Activated T-cell treated with anti-CD3 and anti-CD28 coated beads for 1 hour (primary cell): ENCODE results near the gene PDZRN3.
"Not testable (repeated sequence)": the region's sequence is repeated elsewhere in the genome, so short reads cannot be mapped to it uniquely, and the experiment has no call there.

Experiments
- DNase-seq: peaks from one replicate; pipeline ENCODE4 v3.0.0-alpha.2; 2020; ENCODE audit warnings: low read depth

Gene PDZRN3

DNA sequence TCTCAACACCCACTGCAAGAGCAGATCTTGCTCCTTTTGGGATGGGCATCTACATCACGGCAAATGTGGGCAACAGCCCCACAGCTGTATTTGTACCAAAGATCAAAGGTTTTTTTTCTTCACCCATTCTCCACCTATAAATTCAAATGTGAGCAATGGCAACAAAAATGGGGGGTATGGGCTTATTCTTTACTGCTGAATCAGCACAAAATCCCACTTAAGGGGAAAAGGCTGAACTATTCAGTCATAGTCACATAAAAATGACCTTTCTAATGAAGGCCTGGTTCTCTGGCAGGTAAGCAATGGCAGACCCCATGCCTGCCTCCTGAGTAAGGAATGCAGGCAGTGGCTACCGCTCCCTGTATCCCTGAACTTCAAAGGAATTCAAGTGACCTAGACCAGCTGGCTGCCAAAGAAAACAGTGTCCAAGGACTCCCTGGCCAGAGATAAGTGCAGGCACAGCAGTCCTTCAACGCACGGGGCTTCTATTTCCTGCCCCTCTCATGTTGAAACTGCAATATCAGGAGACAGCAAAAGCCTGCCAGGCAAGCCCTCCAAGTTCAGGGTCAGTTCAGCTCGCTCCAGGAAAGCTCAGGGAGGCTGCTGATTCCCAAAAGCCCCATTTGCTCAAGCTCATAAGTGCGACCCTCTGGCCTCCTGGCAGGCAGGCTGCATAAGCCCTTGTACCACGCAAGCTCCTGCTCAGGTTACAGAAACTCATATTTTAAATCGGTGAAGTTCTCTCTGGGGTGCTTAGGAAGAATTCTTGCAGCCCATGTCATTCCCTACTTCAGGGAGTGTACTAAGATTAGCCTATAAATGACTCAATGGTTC, 134.1 kb downstream of the PDZRN3 start:
- DNase-seq: no peak

GRCh38 chr3:73485877-73486330, 138.8 kb downstream of the PDZRN3 start:
- DNase-seq: no peak

- DNase-seq: no peak
Observed at GRCh38 chr3:73484656-73485248, 140.0 kb downstream of the PDZRN3 start.

DNA sequence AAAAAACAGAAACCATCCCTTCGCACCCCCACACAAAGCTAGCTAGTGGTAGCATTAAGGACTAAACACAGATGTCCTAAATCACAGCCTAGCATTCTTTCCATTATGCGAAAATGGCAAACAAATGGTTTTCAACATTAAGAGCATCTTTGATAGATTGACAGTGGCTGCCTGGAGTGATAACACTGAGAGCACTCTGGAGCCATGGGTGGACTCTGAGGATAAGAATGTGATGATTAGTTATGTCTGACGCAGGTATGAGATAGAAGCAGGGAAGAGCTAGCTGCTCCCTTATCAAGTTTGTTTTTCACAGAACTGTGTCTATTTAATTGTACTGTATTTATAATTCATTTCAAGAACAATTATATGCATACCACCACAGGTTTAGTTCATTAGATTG, 142.9 kb downstream of the PDZRN3 start:
- DNase-seq: no peak

DNA sequence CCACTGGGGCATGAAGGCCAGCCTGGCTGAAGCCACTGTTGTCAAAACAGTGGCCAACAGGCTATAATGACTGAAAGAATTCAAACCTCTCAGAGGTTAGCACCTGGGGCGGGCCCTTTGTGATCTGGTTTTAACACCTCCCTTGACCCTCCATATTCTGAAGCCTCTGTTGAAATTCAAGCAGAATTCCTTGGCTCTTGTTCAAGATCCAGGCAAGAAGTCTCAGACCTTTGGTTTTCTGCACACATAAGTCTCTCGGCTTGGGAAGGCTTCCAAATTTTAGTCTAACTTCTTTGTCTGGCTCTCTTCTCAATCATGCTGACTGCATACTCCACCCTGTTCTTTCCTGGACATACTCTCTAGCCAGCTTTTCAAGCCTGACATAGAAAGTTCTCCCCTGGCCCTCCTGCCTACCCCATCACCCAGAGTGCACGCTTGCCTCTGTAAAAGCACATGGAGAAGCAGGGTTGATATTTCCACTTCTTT, 144.5 kb downstream of the PDZRN3 start:
- no peak for DNase-seq

- no peak for DNase-seq
Observed at GRCh38 chr3:73479325-73479724, 145.4 kb downstream of the PDZRN3 start.

GRCh38 chr3:73478858-73479257, 145.9 kb downstream of the PDZRN3 start:
- no peak for DNase-seq

GRCh38 chr3:73475717-73476116, 149.0 kb downstream of the PDZRN3 start:
- no peak for DNase-seq

GRCh38 chr3:73475175-73475574, 149.6 kb downstream of the PDZRN3 start:
- DNase-seq: no peak

DNA sequence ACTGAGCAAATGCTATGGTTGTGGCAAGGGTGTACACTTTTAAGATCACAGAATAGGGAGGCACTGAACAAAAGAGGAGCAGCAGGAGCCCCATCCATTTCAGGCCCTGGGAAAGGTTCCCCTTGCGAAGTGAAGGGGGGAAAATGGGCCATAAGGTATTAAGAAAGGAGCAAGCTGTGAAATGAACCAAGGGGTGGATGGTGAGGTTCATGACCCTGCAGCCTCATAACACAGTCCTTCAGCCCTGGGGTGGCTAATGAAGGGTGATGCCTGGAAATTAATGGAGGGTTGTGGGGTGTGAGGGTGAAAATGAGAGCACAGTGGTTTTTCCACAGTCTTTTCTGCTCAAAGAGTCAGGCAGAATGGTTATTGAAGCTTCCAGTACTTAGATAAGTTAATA, 150.1 kb downstream of the PDZRN3 start:
- DNase-seq: no peak

GRCh38 chr3:73473898-73474416, 150.8 kb downstream of the PDZRN3 start:
- DNase-seq: no peak

DNA sequence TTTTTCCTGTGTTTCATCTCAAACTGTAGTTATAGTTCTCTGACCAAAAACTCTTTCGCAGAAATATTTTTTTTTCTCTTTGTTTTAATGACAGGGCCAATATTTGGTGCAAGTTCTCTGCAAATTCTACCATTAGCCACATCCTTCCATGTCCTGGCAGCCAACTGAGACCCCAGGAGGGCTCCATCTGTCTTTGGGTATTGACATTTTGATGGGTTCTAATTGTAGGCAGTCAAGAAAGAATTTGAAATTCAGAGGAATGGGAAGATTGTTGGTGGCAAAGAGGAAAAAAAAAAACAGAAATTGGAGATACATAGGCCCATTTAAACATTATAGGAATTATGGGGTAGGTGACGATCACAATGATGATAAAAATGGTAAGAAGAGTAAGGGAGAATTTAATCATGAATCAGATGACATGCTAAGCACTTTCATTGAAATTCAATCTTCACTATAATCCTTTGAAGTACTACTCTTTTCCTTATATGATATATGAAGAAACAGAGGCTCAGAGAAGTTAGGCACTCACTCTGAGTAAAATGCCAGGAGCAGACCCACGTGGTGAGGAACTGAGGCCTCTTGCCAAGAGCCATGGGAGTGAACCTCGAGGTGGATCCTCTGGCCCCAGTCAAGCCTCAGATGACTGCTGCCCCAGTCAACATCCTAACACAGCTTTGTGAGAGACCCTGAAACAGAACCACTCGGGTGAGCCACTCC, 151.4 kb downstream of the PDZRN3 start:
- no peak for DNase-seq

DNA sequence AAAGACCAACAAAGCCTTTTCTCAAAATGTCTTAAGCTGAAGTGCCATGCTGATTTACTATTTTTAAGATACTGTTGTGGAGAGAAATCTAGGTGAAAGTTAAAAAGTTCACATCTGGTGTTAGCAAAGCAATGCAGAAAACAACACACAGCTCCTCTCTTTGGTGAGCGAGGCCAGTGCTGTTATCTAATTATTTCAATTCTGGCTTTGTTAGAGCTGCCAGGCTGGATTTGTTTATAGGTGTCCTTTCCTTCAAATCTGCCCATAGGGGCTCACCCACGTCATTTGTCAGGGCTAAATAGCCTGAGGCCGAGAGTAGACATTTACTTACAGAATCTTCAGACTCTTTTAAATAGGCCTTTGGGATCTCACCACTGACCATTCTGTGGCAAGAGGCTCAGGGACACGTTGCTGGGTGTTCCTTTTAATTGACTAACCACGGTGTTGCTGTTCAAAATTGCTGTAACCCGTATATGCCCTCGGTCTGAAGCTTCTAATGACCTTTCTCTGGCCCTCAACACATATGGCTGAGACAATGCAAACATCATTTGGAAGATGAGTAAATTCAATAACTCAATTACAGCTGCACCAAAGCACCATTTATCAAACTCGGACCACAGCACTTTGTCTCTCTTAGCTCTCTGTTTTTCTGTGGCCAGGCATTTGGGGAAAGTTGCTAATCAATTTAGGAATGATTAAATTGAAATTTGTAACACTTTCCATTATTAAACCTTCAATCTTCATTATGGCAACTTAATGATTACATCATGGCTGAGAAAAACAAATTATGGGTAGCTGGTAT, 152.6 kb downstream of the PDZRN3 start:
- DNase-seq: no peak

DNA sequence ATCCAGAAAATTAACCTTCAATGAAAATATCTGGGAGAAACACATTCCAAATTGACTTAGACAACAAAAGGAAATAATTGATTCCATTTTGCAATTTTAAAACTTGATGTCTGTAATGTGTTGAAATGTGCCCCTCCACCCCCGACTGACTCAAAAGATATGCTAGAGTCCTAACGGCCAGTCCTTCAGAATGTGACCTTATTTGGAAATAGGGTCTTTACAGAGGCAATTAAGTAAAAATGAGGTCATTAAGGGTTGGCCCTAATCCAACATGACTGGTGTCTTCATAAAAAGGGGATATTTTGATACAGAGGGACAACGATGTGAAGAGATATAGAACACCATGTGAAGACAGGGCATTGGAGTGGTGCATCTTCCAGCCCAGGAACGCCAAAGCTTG, 153.9 kb downstream of the PDZRN3 start:
- no peak for DNase-seq

GRCh38 chr3:73469331-73469730, 155.4 kb downstream of the PDZRN3 start:
- DNase-seq: no peak

- no peak for DNase-seq
Observed at GRCh38 chr3:73467211-73467610, 157.5 kb downstream of the PDZRN3 start.

DNA sequence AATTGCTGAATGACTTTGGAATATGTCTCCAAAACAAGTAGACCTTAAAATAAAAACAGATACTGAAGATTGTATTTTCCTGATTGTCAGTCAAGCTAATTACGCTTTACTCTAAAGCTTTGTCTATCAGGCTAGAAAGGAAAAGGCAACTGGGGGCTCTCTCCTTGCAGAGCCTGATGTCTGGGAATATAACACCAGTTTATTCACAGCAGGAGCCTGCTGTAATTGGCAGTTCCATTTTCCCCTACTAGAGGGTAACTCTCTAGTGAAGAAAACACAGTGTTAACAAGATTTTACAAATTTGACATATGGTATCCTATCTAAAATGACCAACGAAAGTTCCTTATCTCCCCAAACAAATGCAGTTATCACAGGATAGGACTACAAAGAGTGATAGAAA, 158.8 kb downstream of the PDZRN3 start:
- no peak for DNase-seq

- DNase-seq: not testable (repeated sequence)
Observed at GRCh38 chr3:73464126-73464525, 160.6 kb downstream of the PDZRN3 start.

- DNase-seq: no peak
Observed at GRCh38 chr3:73461547-73461946, 163.2 kb downstream of the PDZRN3 start.

DNA sequence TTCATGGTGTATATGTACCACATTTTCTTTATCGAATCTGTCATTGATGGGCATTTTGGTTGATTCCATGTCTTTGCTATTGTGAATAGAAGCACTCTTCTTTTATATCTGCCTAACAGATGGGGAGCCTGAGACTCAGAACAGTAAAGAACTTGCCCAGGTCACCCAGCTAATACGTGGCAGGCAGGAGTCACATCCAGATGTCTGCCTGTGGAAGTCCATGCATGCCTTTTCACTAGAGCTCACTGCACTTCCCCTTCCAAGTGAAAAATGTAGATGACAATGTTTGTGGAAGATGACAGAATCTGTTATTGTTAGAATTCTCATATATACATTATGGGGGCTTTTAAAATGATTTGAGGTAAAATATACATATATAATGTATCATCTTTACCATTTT, 165.0 kb downstream of the PDZRN3 start:
- no peak for DNase-seq

DNA sequence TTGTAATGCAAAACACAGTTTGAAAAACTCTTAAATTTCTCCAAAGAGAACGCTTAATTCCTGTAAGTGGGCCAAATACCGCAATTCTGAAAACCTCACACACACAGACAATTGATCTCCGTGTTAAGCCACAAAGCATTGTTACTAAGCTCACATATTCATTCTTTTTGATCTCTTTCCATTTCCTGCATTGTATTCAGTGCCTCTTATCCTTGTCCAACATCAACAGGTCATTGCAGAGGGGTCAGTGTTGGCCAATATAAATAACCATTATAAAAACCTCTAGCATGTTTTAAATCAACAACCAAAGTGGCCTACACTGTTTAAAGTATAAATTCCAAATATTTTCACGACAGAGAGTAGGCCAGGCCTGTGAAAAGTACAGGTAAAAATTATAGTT, 171.1 kb downstream of the PDZRN3 start:
- no peak for DNase-seq

- no peak for DNase-seq
Observed at GRCh38 chr3:73452729-73453128, 172.0 kb downstream of the PDZRN3 start.
